IMR-90 (cell line): ENCODE measurements around the gene LCK. TPM values are rescaled to one million over a fixed set of nuclear protein-coding genes. Genes with fewer than 3 reads are reported as not detected.

Experiments used
- ATAC-seq: fragments of 200-7000 bp; cut with Tn5 transposase; 2 replicates; pipeline ENCODE4 v1.9.1; 2020; ENCODE audit warnings: low read depth, mild to moderate bottlenecking, moderate library complexity
- BruUV-seq: library from RNA; stranded (reverse); fragments of 400-500 nt; replicated peaks from 2 replicates; lab custom pipeline; 2021; lab: Mats Ljungman, UMichigan
- CTCF ChIA-PET: fragments of 300-600 bp; formaldehyde crosslinking; extraction: SDS; loops from one replicate; lab custom pipeline; 2021; ENCODE audit warnings: antibody characterized with exemption; lab: Yijun Ruan, JAX
- POLR2A ChIA-PET: fragments of 300-600 bp; sonication (Branson Sonifier 250); formaldehyde crosslinking; loops from one replicate; lab custom pipeline; 2022; ENCODE audit warnings: antibody characterized with exemption; ENCODE audit not compliant: unreplicated experiment; lab: Charles Lee
- DNase-seq: peaks from one replicate; pipeline ENCODE4 v3.0.0; 2013
- H2AFZ ChIP-seq: replicated peaks from 2 replicates; pipeline ENCODE3; 2013; ENCODE audit warnings: low read length, mild to moderate bottlenecking; ENCODE audit not compliant: poor library complexity
- H2AK5ac ChIP-seq: 2 replicates; pipeline ENCODE4 v1.6.1; 2013; ENCODE audit warnings: low read depth, low read length, inconsistent platforms
- H2AK9ac ChIP-seq: replicated peaks from 2 replicates; pipeline ENCODE3; 2013; ENCODE audit warnings: mild to moderate bottlenecking, low read depth, low read length, moderate library complexity; ENCODE audit not compliant: poor library complexity
- H2BK120ac ChIP-seq: 2 replicates; pipeline ENCODE4 v1.6.1; 2013; ENCODE audit warnings: low read depth, low read length, inconsistent platforms
- H2BK15ac ChIP-seq: 3 replicates; pipeline ENCODE4 v1.6.1; 2013; ENCODE audit warnings: low read depth, low read length, inconsistent platforms
- H2BK20ac ChIP-seq: 2 replicates; pipeline ENCODE4 v1.6.1; 2013; ENCODE audit warnings: low read depth, mild to moderate bottlenecking, inconsistent platforms, low read length, moderate library complexity
- H2BK5ac ChIP-seq: 2 replicates; pipeline ENCODE4 v1.6.1; 2013; ENCODE audit warnings: mild to moderate bottlenecking, low read depth, low read length, inconsistent platforms; ENCODE audit not compliant: poor library complexity, severe bottlenecking
- H3K14ac ChIP-seq: replicated peaks from 2 replicates; pipeline ENCODE4 v1.6.1; 2013; ENCODE audit warnings: low read depth, low read length, inconsistent platforms
- H3K18ac ChIP-seq: 2 replicates; pipeline ENCODE4 v1.6.1; 2013; ENCODE audit warnings: low read depth, low read length, control low read depth
- H3K23ac ChIP-seq: 2 replicates; pipeline ENCODE4 v1.6.1; 2013; ENCODE audit warnings: low read depth, low read length, inconsistent platforms
- H3K27ac ChIP-seq: 2 replicates; pipeline ENCODE4 v1.5.1; 2013; ENCODE audit warnings: mild to moderate bottlenecking, control low read depth, low read length; ENCODE audit not compliant: insufficient read depth
- H3K27me3 ChIP-seq: 2 replicates; pipeline ENCODE4 v1.6.1; 2013; ENCODE audit warnings: low read length; ENCODE audit not compliant: control insufficient read depth, insufficient read depth
- H3K36me3 ChIP-seq: 2 replicates; pipeline ENCODE4 v1.6.1; 2013; ENCODE audit warnings: low read length, mixed read lengths; ENCODE audit not compliant: control insufficient read depth, insufficient read depth
- H3K4ac ChIP-seq: 2 replicates; pipeline ENCODE4 v1.6.1; 2013; ENCODE audit warnings: low read depth, low read length, inconsistent platforms
- H3K4me1 ChIP-seq: 2 replicates; pipeline ENCODE4 v1.6.1; 2013; ENCODE audit warnings: low read length, mixed read lengths; ENCODE audit not compliant: control insufficient read depth, insufficient read depth
- H3K4me2 ChIP-seq: 2 replicates; pipeline ENCODE4 v1.6.1; 2013; ENCODE audit warnings: low read depth, mild to moderate bottlenecking, control low read depth, low read length, moderate library complexity
- H3K4me3 ChIP-seq: 2 replicates; pipeline ENCODE4 v1.5.1; 2013; ENCODE audit warnings: low read depth, mild to moderate bottlenecking, control low read depth, low read length, moderate library complexity; ENCODE audit not compliant: insufficient read depth
- H3K56ac ChIP-seq: 2 replicates; pipeline ENCODE4 v1.6.1; 2013; ENCODE audit warnings: low read length, inconsistent platforms; ENCODE audit not compliant: insufficient read depth; ENCODE audit errors: extremely low read depth
- H3K79me1 ChIP-seq, 2 experiments: 2 replicates each; pipeline ENCODE4 v1.6.1; 2013; ENCODE audit warnings: low read length in 2 of 2, inconsistent platforms in 1 of 2, low read depth in 1 of 2
- H3K9ac ChIP-seq: 2 replicates; pipeline ENCODE4 v1.6.1; 2013; ENCODE audit warnings: low read depth, low read length, control low read depth
- H3K9me1 ChIP-seq: 2 replicates; pipeline ENCODE4 v1.6.1; 2013; ENCODE audit warnings: low read length, inconsistent platforms; ENCODE audit not compliant: insufficient read depth
- H3K9me3 ChIP-seq: 2 replicates; pipeline ENCODE4 v1.6.1; 2013; ENCODE audit warnings: low read length; ENCODE audit not compliant: control insufficient read depth, insufficient read depth
- H4K20me1 ChIP-seq: 2 replicates; pipeline ENCODE4 v1.6.1; 2013; ENCODE audit warnings: low read length, inconsistent platforms; ENCODE audit not compliant: insufficient read depth
- H4K5ac ChIP-seq: 2 replicates; pipeline ENCODE4 v1.6.1; 2013; ENCODE audit warnings: mild to moderate bottlenecking, low read depth, low read length, control low read depth
- H4K8ac ChIP-seq, 2 experiments: 2 replicates each; pipeline ENCODE4 v1.6.1; 2013; ENCODE audit warnings: low read depth in 2 of 2, low read length in 2 of 2, control low read depth in 1 of 2, inconsistent platforms in 1 of 2
- H4K91ac ChIP-seq: 2 replicates; pipeline ENCODE4 v1.6.1; 2013; ENCODE audit warnings: low read depth, low read length, inconsistent platforms; ENCODE audit not compliant: insufficient read depth
- BHLHE40 ChIP-seq: fragments of 150-350 bp; IDR thresholded peaks from 2 replicates; pipeline ENCODE4 v1.6.1; 2016; ENCODE audit warnings: mild to moderate bottlenecking, low read depth, low read length
- CHD1 ChIP-seq: IDR thresholded peaks from 2 replicates; pipeline ENCODE4 v1.6.1; 2012; ENCODE audit warnings: low read depth, low read length, improper control_type of control experiment
- CTCF ChIP-seq: conservative IDR thresholded peaks from 2 replicates; pipeline ENCODE4 v1.5.1; 2012; ENCODE audit warnings: mild to moderate bottlenecking, low read depth, low read length, improper control_type of control experiment
- ELK1 ChIP-seq: fragments of 150-350 bp; IDR thresholded peaks from 2 replicates; pipeline ENCODE4 v1.6.1; 2016; ENCODE audit warnings: low read depth, mild to moderate bottlenecking, low read length, moderate library complexity, borderline replicate concordance
- FOS ChIP-seq: fragments of 150-350 bp; IDR thresholded peaks from 2 replicates; pipeline ENCODE4 v1.6.1; 2016; ENCODE audit warnings: low read depth, low read length
- MAZ ChIP-seq: IDR thresholded peaks from 2 replicates; pipeline ENCODE4 v1.6.1; 2012; ENCODE audit warnings: low read depth, mild to moderate bottlenecking, low read length, improper control_type of control experiment, moderate library complexity, borderline replicate concordance
- MXI1 ChIP-seq: IDR thresholded peaks from 2 replicates; pipeline ENCODE4 v1.6.1; 2012; ENCODE audit warnings: low read depth, mild to moderate bottlenecking, low read length, moderate library complexity, borderline replicate concordance
- NFE2L2 ChIP-seq: fragments of 150-350 bp; IDR thresholded peaks from 2 replicates; pipeline ENCODE4 v1.6.1; 2016; ENCODE audit warnings: low read depth, mild to moderate bottlenecking, low read length
- RAD21 ChIP-seq: IDR thresholded peaks from 2 replicates; pipeline ENCODE4 v1.6.1; 2012; ENCODE audit warnings: low read length, improper control_type of control experiment
- WGBS, 2 experiments: methylation state at CpG; one replicate each; pipeline versions ENCODE4 v1.1.5 to v1.1.7; 2013; ENCODE audit warnings: missing lambda C conversion rate in 2 of 2; ENCODE audit not compliant: insufficient read length in 1 of 2; ENCODE audit errors: extremely low coverage in 2 of 2; 5-methylcytosine and 5-hydroxymethylcytosine counted together
- dilution Hi-C: fragments of 300-500 bp; cut with HindIII; formaldehyde crosslinking; loops from one replicate; pipeline ENCODE4 v1.14.3; 2018; ENCODE audit warnings: low sequenced_read_pairs; ENCODE audit not compliant: unreplicated experiment
- in situ Hi-C: fragments of 300-500 bp; cut with MboI; formaldehyde crosslinking; loops from 3 replicates; pipeline ENCODE4 v1.14.3; 2019; ENCODE audit warnings: low sequenced_read_pairs, inconsistent platforms, mixed read lengths
- intact Hi-C: fragments of 100-400 bp; cut with micrococcal nuclease; formaldehyde crosslinking; loops from 2 replicates; pipeline ENCODE4 v1.10.0; 2022
- polyA plus RNA-seq, 3 experiments: library from polyadenylated mRNA; depleted of rRNA; stranded (reverse); fragments of >200 nt; gene quantifications; 2 replicates each; pipeline ENCODE4 v1.2.3, GENCODE V29; 2012; ENCODE audit warnings: low replicate concordance in 1 of 3
- total RNA-seq: library from RNA; depleted of rRNA; stranded (reverse); fragments of >200 nt; gene quantifications from 2 replicates; pipeline ENCODE4 v1.2.3, GENCODE V29; 2012

The LCK gene
- total and polyA plus RNA-seq, 2 of the 4 experiments (the other 2 are of a cell fraction) = not detected

- peaks cover 9% of the 10 kb centered on the region; the same call in 1 of the 2 replicates for H3K4me1 ChIP-seq
- H3K36me3 ChIP-seq = no peaks in the 10 kb centered on the region
- H3K9ac ChIP-seq = no peak overlapping the region
- no peak overlapping the region for H3K4me3 ChIP-seq
- no peaks in the 10 kb centered on the region for H3K79me1 ChIP-seq
- no peak overlapping the region for H2AK9ac ChIP-seq
- H2BK5ac ChIP-seq = no peak overlapping the region
- no peaks in the 10 kb centered on the region for H3K9me3 ChIP-seq
- intact Hi-C loops (no loop called here), in situ Hi-C loops (no loop called here), dilution Hi-C loops (no loop called here)
- 0 out of 2 replicates have a peak, but pooled peaks cover 7% of the 10 kb centered on the region for H3K9me1 ChIP-seq
- 24% methylated on average over 25 of the region's 41 CpGs; no CpG with 5 or more reads in 1 of the 2 experiments for WGBS, 2 experiments
- TF ChIP-seq ELK1 (no peak), CHD1 (no peak), CTCF (no peak), MAZ (no peak), FOS (no peak), BHLHE40 (no peak), MXI1 (no peak), NFE2L2 (no peak), RAD21 (no peak)
- no peak overlapping the region for H4K5ac ChIP-seq
- no peaks in the 10 kb centered on the region for H4K20me1 ChIP-seq
- BruUV-seq = no TSS peak
- POLR2A ChIA-PET = no interaction called here
- ATAC-seq (no peak), DNase-seq (no peak)
- H2AFZ ChIP-seq = peak overlapping the region; percentile 85
- no peak overlapping the region for H3K56ac ChIP-seq
- no peak overlapping the region for H2BK15ac ChIP-seq
- no peak overlapping the region for H3K18ac ChIP-seq
- H2AK5ac ChIP-seq = 0 out of 2 replicates have a peak overlapping the region, but pooled peaks have one; percentile 16
- H3K4ac ChIP-seq = no peak overlapping the region
- no peak overlapping the region for H2BK120ac ChIP-seq
- no peak overlapping the region for H3K14ac ChIP-seq
- peaks cover 18% of the 10 kb centered on the region for H3K27me3 ChIP-seq
- no peak overlapping the region for H4K91ac ChIP-seq
- CTCF ChIA-PET = no interaction called here
- no peak overlapping the region for H3K23ac ChIP-seq
- H4K8ac ChIP-seq = no peak overlapping the region
- no peak overlapping the region for H2BK20ac ChIP-seq
- no peak overlapping the region for H3K4me2 ChIP-seq
- no peak overlapping the region for H3K27ac ChIP-seq
Measured at GRCh38 chr1:32275424-32275823, 24.4 kb downstream of the LCK start.
